Stimulated activated CD8-positive, alpha-beta memory T cell treated with anti-CD3 and anti-CD28 coated beads, Interleukin-12 subunit alpha, Interleukin-12 subunit beta, amount 100 ng/mL, for 24 hours (primary cell): Measurements from ENCODE around the gene OARD1.
A peak's percentile ranks its signal among the peaks of the same experiment; 100 is the strongest.

ENCODE experiments used
- DNase-seq: peaks from one replicate; pipeline ENCODE4 v3.0.0-alpha.2; 2020; ENCODE audit errors: extremely low read depth

The OARD1 gene

GRCh38 chr6:41074692-41075436, 2.7 kb upstream of the OARD1 start:
- DNase-seq: no peak

DNA sequence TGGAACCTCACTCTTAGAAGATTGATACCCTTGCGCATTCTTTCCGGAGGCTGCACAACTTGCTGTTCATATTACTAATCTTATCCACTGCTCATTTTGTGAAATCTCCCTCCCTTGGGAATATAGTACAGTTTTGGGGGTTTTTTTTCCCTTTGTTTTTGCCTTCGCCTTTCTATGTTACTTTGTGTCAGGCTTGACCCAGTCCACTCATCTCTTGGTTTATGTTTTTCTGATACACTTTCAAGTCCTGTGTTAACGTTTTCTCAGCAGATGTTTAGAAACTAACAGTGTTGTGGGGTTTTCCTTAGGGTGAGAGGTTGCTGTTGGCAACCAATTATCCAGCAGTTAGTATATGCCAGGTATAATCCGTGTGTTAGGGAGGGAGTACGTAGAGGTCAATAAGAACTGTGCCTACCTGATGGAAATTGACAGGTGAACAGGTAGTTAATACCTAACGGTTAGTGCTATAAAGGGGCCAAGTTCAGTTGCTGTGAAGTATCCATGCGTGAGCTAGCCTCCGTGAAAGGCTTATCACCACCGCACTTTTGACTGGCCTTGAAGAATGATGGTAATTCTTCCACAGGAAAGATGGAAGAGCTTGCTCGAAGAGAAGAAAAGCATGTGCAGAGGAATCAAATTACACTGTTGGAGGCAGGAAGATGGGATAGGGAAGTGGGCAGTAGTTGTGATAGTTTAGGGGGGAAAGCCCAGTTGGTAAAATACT, 2.0 kb upstream of the OARD1 start:
- no peak for DNase-seq

DNA sequence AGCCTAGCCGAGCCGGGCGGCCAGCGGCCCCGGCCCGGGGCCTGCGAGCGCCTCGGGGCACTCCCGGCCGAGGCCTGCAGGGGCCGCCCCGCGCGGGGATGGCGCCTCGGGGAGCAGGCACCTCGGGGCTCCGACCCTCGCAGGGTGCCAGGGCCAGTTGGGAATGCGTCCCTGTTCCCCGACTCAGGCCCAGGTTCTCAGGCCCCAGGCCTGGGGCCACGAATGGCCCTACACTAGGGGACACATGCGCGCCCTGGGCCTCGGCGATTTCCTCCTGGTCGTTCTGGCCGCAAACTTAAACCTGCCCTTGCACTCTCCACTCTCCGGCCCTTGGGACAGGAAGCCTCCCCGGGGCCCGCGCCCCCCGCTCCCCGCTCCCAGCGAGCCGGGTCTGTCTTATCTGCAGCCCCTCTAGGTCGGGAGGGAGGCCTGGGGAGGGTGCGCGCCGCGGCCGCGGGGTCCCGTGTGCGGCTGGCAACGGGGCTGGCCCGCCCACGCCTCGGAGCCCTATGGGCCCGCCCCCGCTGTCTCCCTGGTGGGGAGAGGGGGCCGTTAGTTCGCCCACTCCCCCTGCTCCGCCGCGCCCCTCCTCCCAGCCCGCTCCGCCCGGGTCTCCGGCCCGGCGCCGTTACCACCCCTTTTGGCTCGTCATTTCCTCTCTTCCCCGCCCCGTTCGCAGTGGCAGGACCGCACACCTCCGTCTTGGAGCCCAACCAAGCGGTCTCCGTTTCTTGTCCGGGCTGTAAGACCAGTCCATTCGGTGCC, 1.2 kb upstream of the OARD1 start:
- peak; percentile 52 for DNase-seq

DNA sequence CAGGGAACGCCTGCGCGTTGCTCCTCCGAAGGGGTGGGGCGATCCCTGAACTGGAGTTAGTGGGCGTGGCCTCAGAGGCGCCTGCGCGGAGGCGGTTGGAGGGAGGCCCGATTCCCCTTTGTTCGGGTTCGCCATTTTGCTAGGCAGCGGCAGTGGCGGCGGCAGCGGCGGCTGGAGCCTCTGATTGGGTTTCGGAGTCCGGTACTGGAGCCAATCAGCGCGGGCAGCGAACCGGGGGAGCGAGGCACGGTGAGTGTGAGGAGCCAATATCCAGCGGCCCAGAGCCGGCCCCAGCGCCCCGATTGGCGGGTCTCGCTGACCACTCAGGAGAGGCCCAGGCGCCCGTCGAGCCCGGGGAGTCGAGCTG, 663 bp upstream of the OARD1 start, which contains the start of gene NFYA:
Gene NFYA (plus strand): TSS at position 139 of the 367 bp plus-strand sequence. CDS start 6,116 bp downstream, outside the sequence.
- peak; percentile 99 for DNase-seq

GRCh38 chr6:41071501-41071922, 644 bp downstream of the OARD1 start:
- no peak for DNase-seq

DNA sequence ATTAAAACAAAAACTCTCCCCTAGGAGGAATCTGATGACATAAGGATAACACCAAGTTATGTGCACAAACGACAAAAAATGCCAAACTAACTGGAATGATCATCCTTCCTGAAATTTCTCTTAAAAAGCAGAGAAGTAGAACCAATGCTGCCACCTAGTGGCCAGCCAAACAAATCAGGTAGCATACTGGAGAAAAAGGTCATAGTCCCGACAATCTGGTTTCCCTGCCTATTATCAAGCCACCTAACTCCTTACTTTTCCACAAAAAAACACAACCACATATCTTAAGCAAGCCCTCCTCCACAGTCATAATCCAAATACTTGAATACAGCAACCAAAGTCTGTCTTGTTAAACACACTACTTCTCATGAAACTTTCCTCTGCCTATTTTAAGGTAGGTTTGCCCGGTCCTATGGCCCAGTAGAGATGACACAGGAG, 5.3 kb downstream of the OARD1 start:
- peak; percentile 9 for DNase-seq

DNA sequence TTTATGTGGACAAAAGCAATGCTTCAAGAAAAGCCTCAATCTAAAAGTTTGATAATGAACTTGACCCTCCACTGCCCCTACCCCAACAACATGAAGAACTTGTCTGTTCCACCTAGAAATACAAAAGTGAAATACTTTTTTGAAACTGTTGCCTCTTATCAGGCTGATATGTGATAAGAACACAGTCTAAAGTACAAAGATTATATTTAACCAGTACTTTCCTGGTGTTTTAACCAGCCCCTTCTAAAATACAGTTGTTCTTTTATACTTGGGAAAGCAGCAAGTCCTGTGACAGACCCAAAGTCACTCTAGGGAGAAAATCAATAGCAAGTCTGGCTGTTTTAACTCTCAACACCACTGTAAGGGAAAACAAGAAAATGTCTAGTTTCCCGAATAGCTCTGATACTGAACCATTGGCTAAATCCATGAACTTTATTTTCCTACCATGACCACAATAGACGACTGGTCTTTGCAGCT, 6.6 kb downstream of the OARD1 start:
- DNase-seq: no peak

DNA sequence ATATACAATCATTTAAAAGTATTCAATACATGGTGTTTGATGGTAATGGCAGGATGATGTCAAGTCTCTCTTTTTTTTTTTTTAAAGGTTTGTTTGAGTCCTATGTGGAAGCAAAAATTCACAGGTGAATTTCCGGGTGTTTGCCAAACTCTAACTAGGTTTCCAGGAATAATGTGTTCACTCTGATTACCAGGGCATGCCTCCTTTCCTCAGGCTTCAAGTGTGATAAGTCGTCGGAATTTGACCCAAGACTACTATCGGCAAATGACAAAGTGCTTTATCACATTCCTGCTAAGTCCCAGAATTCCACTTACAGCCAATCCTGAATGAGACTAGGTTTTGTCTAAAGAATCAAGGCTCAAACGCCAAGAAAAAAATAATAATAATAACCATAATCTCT, 7.3 kb downstream of the OARD1 start:
- DNase-seq: no peak

DNA sequence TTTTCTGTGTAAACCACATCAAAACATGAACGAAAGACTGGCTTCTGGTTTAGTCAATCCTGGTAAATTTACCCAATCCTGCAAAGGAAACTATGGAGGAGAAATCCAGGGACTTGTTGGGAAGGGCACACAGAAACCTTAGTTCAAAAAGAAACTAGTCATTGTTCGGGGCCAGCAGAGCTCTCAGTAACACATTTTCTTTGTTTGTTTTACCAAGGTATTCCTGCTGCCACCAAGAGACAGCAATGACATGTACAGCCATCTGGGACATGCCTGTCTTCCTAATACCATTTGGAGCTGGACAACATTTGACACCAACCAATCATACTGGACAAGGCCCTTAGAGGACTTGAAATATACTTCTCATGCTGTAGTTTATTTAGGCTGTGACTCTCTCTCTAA, 8.3 kb downstream of the OARD1 start:
- DNase-seq: no peak

DNA sequence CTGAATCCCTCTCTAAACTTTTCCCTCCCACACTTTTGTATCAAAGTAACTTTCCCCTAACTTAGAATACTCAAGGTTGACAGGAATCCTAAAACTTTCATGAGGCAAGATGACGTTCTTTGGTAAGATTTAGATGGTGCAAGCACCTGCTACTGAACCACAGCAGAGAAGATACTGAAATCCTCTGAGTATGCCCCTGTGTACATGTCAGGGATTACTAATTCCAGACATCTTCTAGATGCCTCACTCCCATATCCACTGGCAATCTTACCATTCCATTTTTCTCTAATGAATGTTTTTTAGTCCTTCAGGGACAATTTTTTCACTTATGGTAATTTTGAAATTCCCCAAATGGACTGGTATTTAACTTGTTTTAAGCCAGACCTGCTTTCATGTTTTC, 10.1 kb downstream of the OARD1 start:
- no peak for DNase-seq

GRCh38 chr6:41061196-41061726, 10.9 kb downstream of the OARD1 start:
- DNase-seq: no peak

GRCh38 chr6:41059556-41059955, 12.6 kb downstream of the OARD1 start:
- no peak for DNase-seq

DNA sequence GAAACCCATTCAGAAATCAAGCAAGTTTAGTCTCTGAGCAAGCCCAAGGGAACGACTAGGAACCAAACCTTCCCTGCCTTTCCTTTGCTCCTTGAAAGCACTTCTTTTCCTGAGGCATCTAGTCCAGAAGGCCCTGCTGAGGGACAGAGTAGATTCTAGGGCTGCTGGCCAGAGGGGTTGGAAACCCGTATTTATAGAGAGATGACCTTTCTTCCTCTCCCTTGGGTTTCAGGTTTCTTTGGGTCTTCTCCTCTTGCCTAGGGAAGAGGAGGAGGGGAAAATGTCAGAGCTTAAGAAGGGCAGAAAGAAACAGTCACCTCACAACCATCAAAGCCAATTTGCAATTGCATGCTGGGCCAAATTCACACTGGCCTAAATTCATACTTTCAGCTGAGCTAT, 13.4 kb downstream of the OARD1 start:
- DNase-seq: no peak

DNA sequence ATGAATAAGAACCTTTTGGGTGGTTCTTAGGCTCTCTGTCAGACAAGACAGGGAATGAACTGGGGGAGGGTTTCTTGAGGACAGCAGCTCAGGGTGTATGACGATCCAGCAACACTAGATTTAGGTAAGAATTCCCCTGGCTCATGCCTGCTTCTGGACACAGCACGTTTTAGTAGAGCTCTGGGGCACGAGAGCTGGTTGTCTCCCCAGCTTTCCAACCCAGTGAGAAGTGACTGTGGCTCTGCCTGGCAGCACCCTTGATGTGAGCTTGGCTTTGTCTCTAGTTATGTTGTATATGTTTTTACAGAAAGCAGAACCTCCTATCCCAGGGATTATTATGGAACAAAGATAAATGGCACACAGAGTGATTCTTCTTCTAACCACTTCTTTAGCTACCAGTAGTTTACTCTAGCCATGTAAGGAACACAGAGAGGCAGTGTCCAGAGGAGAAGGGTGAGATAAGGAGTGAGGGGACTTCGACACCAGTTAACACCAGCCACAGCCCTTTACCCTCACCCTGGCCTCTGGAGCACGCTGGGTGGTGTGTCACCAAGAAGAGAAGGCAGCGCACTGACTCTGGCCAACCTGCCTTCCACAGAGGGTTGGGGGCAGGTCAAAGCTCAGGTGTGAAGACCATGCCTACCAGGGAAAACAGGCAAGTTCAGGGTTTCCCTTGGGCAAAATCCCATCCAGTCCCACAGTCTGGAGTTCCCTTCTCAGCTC, 15.2 kb downstream of the OARD1 start:
- no peak for DNase-seq

DNA sequence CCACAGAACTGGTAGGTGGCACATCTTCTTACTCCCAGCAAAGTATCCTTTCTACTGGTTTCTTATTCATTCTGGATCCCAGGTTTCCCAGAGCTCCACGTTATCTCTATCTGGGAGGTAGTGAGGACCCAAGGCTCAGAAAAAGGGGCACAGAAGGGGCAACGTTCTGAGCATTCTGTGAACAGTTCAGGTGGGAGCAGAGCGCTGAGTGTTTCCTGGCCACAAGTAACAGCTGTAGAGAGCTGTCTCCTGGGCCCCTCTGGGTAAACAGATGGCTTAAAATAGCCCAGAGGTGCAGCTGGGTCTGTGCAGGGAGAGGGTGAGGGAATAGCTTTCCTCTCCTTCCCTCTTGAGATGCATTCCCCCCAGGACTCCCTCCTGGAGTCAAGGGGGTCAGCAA, 17.0 kb downstream of the OARD1 start:
- DNase-seq: no peak

DNA sequence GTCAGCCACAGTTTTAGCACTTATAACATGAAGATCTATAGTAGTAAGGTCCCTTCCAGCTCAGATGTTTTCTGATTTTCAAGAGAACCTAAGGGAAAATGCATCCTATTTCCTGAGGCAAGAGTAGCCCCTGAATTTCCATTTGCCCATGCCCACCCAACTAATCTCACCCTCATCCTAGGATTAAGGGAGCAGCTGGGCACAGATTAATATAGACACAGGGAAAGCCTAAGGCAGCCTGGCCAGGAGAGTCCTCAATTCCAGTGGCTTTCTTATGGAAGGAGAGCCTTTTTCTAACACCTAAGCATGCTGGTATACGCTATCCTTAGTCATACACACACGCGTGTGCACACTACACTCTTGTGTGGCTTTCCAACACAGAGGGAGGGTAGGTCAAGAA, 17.6 kb downstream of the OARD1 start:
- DNase-seq: no peak

- no peak for DNase-seq
Observed at GRCh38 chr6:41053041-41053440, 19.1 kb downstream of the OARD1 start, which contains the start of gene APOBEC2. Gene APOBEC2 (plus strand): TSS chr6:41053202. CDS start chr6:41053348, 146 bp downstream.

GRCh38 chr6:41051873-41052272, 20.3 kb downstream of the OARD1 start:
- no peak for DNase-seq

DNA sequence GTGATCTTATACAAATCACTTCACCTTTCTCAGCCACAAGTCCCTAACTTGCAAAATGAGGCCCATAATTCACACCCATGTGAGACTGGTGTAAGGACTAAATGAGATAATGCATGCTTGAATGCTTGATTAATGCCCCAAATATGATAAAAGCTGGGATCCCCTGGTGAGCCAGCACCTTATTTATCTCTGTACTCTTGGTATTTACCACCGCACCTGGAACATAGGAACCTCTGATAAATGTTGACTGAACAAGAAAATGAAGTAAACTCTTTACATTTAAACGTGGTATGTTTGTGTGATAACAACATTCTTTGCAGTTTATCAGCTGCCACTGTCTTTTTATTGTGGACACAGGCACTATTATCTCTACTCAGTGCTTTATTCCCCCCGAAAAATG, 21.6 kb downstream of the OARD1 start:
- DNase-seq: no peak

- no peak for DNase-seq
Observed at GRCh38 chr6:41049955-41050354, 22.2 kb downstream of the OARD1 start.

GRCh38 chr6:41049521-41049920, 22.6 kb downstream of the OARD1 start:
- no peak for DNase-seq
